Uterus (tissue), 2 donors: ENCODE results near the gene DAB2.

ENCODE experiments used
- CTCF ChIP-seq, 4 experiments: fragments of 200-600 bp in 2 of 4; fragments of 450-650 bp in 2 of 4; sonication (generic) in 2 of 4; IDR thresholded peaks; one replicate each; pipeline ENCODE4 v1.5.1; 2016 to 2019; ENCODE audit warnings: antibody characterized with exemption in 4 of 4, mild to moderate bottlenecking in 2 of 4, moderate library complexity in 1 of 4
- POLR2A ChIP-seq, 2 donors: fragments of 450-650 bp; IDR thresholded peaks; one replicate each; pipeline ENCODE4 v1.6.1; 2016; ENCODE audit warnings: antibody characterized with exemption in 2 of 2, mild to moderate bottlenecking in 1 of 2, moderate library complexity in 1 of 2

- no peak for TF ChIP-seq CTCF (IDR thresholded peaks at IDR 0.05)
- no peak for TF ChIP-seq POLR2A (IDR thresholded peaks at IDR 0.05)
These were observed 37.5 kb downstream of the DAB2 start for GRCh38 chr5:39387293-39387692.
